HG03159 (cell line): ENCODE results near the gene LPO.

Source experiments
- ATAC-seq: cut with Tn5 transposase; IDR thresholded peaks from one replicate; pipeline ENCODE4 v1.9.1; 2021; ENCODE audit warnings: mild to moderate bottlenecking, moderate library complexity; ENCODE audit not compliant: unreplicated experiment

LPO gene

DNA sequence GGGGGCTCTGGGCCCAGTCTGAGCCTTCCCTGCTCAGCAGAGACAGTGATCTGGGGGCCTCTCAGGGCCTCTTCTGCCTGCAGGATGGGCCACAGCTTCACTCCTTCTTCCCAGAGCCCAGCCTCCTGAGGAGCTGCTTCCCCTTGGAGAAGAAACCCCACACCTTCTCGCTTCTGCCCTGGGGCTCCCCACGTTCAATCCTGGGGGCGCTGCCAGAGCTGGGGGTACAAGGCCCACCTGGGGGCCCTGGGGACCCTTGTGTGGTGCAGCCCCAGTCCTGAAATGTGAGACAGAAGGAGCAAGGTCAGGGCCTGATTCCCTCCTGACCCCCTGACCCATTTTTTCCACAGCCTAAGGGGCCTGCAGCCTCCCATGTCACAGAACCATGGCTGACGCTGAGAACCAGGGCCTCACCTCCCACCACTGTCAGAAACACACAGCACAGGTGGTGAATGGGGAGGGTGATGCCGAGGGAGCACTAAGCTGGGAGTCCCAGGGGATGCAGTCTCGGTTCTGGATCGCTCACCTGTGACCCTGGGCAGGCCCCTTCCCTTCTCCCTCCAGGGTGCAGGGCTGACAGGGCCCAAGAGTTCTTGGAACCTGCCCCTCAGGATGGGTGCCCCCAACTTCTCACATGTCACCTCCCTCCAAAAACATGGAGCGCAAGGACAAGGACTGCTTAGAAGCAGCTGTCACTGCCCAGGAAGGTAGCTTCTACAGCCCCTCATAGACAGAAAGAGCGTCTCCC, 64.0 kb downstream of the LPO start:
- no peak for ATAC-seq

DNA sequence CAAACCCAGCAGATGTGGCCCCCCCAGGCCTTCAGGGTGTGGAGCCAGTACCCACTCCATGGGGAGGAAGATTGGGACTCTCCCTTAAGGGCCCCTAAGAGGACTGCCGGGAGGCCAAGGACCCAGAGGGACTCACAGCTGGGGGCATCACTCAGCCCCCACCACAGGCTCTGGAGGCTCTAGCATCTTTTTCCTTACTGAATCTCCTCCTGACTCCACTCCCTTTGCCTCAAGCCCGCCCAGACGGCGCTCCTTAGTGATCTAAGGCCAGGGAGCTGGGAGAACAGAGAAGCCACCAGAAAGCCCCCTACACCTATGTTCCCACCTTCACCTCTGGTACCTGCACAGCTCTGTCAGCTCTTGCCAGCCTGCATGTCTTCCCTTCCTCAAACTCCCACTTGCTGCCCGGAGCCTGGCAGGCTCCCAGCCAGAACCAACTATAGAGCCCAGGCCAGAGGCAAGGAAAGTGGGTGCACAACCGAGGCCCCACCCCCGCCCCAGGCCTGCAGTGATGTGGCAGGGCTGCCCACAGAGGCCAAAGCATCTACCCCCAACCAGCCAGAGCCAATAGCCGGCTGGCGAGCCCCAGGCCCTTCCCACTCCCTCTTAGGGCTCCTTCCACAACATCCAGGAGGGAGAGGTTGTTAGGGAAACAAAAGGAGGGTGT, 64.7 kb downstream of the LPO start:
- ATAC-seq: no peak

DNA sequence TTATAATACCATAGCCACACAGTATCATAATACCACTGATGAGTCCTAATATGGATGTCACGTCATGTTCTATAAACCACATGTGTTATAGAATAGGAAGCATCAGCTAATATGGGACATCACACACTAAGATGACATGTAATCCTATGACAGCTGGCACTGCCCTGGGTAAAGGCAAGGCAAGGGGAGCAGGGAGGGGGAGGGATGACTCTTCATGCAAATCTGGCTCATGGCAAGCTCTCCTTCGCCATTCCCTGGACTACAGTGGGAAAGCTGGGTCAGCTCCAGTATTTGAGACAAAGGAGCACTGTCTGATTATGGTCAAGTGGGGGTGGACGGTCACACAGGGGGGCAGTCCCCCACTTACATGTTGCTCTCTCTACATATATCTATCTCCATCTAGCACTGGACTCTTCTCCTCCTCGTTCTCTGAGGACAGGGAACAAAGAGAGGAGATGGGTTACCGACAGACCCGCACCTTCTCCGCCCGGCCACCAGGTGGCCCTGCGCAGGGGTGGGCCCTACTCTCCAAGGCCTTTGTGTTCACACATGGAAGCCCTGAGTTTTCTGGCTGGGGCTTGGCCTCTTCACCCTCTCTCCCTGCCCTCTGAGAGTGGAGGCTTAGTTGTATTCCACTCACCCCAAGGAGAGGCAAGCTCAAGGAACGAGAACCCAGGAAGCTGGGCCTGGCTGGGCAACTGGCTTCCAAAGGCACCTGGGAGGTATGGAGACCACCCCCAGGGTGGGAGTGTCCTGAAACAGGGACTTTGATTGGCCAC, 65.8 kb downstream of the LPO start:
- no peak for ATAC-seq

DNA sequence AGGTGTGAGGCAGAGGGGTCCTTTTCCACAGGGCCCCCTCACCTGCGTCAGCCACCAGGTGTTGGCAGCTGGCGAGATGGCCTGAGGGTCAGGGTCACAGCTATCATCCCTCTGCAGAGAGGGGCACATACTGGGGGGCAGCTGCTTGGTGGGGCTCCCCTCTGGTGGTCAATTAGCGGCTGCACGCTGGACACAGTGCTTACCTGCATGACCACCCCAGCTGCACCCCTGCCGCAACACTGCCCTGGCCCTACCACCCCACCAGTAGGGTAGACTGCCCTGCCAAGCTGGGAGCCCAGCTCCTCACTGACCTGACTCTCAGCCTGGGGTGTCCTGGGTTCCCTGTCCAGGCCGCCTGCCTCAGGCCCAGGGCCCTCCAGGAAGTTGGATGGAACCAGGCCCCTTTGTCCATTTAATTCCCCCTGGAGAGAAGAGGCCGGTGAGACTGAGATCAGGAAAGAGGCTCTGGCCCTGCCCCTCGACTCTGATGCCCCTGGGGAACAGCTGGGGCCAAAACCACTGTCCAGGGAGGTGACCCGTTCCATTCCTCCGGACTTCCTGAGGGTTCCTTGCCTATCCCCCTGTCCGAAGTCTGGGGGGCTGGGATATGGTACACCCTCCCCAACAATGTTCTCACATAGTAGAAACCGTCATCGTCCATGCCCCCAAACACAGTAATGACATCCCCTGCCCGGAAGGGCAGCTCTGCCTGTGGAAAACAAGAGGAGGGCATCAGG, 66.5 kb downstream of the LPO start:
- no peak for ATAC-seq

DNA sequence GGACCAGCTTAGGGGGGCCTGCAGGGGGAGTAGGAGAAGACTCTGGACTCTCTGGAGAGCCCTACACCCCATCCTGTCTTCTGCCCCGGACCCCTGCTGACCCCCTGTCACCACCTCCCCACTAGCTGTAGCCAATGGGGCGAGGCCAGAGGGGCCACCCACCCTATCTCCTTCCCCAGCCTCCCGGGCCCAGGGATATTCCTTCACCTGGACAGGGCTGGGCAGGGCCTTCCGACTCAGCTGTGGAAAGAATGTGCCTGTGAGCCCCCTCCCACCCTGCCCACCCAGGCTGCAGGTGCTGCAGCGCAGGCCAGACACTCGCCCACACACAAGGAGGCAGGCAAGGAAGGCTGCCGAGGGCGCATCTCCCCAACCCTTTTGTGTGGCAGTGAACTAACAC, 67.2 kb downstream of the LPO start:
- no peak for ATAC-seq

DNA sequence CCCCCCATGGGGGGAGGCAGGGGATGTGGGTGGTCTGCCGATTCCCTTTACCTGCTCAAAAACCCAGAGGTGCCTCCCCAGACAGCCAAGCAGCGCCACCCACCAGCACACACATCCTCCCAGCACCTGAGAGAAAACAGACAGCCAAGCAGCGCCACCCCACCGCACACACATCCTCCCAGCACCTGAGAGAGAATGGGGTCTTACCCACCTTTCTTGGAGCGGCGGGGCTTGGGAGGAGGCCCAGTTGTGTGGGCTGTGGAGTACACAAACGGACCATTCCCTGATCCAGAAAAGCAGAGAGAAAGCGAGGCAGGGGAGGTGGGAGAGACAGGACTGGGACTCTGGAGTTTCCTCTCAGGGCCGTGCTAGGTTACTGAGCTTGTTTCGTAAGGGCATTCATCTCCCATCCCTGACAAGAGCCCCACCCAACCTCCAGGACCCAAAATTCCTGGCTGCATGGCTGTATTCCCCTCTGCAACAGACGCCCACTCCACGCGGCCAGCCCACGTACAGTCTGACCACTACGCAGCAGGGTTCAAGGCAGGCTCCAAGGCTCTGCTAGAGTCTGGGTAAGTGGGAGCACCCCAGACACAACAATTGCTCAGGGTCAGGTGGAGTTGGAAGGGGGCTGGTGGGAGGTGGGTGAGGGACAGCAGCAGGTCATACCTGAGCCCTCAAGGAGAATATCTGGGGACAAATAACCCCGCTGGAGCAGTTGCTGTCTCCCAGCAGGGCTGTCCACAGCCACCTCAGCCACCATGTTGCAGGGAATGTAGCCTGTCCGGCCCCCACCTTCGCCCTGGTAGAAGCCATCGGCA, 68.0 kb downstream of the LPO start:
- no peak for ATAC-seq

DNA sequence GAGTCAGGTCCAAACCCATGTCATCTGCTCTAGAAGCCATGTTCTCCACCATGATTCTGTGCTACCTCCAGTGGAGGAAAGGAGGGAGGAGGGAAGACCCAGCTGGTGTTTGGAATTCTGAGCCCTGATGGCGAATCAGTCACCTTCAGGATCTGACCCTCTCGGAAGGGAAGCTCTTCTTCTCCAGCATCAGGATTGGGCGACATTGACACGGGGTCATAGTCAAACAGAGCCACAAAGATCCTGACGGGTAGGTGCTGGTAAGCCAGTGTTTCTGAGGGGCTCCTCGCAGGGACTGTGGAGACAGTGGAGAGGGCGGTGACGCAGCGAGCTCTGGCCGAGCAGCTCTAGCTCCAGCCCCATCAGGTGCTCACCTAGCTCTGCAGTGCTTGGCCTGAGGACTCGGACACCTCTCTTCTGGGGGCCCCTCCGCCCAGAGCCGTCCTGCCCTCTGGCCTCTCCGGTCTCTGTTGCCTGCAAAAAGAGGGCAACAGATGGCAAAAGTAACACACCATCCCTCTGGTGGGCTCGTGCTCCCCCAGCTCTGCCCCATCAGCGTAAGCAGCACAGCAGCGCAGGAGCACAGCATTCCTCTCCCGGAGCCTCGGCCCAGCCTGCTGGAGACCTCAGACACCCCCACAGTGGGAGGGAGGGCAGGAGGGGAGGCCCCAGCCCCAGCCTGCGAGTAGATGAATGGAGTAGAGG, 69.2 kb downstream of the LPO start:
- ATAC-seq: no peak

DNA sequence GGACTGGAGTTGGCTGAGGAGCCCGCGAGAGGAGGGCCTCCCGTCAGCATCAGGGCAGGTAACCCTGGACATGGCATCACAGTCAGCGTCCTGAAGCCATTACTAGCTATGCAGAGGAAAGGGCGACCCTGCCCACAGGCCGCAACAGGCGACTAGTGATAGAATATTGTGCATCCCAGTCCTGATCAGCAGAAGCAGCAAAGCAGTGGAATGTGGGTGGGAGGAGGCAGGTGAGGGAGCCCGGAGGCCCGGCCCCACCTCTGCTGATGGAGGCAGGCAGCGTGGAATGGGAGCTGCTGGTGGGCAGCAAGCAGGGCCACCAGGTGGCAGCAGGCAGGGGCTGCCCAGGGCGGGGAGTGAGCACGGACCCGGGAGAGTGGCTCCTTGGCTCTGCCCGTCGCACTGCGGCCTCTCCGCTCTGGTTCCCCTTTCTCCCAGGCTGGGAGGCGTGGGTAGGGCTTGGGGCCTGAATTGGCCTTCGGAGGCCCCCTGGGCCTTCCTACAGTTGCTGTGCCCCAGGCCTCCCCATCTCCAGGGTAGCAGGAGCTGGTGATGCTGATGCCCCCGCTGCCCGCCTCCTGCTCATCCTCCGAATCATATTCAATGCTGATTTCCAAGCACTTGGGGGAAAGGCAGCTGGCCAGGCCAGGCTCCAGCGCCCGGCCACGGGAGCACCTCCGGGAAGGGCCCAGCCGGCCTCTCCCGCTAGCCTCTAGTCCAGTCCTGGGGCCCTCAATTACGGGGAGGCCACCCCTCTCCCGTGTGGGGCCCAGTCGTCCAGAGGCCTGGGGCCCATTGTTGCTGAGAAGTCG, 70.0 kb downstream of the LPO start:
- no peak for ATAC-seq

DNA sequence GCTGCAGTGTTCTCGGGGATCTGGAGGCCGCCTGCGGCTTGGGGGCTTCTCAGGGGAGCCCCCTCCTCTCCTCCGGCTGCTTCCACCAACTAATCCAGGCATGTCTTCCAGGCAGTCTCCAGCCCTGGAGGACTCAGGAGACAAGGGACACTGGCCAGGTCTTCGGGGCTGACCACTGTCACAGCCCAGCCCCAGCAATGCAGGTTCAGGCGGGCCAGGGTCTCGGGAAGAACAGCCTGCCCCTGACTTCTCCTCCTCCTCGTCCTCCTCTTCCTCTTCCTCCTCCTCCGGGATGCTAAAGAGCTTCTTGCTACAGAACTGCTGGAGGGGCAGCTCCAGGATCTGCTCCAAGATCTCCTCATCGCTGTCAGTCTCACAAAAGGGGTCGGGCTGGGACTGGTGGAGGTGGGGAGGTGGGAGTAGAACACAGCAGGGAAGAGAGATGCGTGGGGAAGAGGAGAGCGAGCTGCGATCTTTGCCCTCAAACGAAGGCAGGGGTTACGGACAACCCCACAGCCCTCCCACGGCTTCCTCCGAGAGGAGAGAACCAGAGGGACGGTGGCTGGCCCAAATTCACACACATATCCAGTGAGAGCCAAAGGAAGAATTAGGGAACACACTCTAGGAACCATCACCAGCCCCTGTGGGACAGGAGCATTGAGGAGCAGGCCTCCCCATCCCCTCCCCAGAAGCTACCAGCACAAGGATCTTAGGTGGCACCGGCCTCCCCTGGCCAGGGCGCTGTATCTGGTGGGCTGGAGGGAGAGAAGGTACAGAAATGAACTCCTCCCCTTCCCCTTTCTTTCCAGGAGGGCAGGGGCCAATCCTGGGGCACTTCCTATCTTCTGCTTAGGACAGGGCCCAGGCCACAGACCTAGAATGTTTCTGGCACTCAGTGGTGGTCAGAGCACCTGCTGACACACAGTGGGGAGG, 70.9 kb downstream of the LPO start:
- ATAC-seq: no peak

DNA sequence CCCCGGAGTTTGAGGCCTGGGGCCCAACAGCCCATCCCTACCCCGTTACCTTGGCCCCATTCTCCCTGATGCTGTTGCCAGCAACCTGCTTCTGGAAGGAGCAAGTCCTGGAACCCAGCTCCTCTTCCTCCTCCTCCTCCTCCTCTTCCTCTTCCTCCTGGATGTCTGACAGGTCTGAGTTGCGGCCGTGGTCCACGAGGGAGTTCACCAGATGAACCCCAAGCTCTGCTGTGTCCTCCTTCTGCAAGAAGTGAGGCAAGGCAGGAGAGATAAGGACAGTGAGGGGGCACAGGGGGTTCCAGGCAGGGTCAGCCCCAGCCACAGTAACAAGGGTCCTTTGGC, 71.5 kb downstream of the LPO start:
- no peak for ATAC-seq

DNA sequence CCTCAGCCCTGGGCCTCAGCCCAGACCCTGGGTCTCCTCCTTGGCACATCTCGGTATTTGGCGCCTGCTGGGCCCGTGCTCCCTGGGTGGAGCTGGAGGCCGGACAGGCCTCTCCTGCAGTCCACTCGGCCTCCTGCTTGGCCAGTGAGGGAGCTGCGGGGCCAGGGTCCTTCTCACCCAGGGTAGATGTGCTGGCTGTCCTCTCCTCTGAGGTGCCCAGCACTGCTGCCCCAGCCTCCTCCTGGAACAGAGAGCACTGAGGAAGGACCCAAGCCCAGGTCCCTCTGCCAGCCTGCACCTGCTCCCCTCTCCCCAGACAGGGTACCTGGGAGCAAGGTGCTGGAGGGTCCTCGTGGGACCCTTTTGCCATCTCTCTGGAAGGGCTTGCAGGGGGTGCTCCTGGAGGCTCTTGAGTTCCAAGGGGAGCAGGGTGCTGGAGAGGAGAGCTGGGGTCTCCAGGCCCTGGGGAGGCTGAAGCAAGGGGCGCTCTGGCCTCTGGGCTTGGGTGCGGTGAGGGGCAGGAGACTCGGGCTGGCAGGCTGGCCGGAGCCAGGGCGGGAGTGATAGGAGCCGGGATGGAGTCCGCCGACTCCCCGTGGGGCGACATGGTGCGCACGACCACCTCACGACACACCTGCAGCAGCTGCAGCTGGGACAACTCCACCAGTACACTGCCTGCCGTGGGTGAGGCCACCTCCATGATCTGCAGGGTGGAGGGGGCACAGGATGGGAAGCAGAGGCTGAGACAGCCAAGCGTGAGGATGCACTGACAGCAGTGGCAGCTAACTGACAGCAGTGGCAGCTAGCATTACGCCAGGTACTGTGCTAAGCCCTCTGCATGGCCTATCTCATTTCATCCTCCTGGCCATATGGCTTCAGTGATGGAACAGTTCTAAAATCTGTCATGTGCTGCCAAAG, 72.4 kb downstream of the LPO start:
- ATAC-seq: no peak

DNA sequence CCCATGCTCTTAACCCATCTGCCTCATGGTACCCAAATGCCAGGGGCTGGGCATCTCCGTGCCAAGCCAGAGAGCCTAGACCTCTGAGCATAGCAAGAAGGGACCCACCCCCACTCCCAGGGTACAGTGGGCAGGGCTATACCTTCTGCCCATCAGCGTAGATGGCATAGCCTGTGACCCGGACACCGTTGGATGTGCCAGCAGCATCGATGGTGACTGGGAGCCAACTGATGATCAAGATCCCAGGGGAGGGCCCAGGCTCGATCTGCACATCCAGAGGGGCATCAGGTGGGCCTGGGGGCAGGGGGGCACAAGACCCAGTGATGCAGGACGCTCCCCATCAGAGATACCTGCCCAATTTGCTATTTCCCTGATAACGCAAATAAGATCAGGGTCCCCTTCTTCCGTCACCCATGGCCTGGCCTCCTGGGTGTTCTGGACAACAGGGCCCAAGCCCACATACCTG, 73.1 kb downstream of the LPO start:
- no peak for ATAC-seq

DNA sequence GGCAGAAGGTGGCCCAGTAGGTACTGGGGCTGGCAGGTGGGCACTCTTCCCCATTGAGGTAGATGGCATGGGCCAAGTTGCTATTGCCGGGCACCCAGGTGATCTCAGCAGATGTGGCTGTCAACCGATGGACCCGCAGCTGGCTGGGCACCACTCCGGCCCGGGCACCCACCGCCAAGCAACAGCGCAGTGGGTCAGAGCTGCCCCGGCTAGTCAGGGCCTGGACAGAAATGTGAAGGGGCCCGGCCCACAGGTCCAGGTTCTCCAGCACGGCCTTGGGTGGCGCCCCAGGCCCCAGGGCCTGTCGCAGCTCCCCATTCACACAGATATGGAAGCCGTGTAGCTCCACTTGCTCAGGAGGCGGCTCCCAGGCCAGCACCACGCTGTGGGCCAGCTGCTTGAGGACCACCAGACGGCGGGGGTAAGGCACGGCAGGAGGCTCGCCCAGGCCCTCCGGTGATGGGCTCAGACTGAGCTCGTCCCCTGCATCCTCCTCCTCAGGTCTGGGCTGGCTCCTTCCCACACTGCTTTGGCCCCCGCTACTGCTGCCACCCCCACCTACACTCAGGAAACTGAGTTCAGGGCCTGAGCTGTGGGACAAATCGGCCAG, 73.7 kb downstream of the LPO start:
- ATAC-seq: no peak

DNA sequence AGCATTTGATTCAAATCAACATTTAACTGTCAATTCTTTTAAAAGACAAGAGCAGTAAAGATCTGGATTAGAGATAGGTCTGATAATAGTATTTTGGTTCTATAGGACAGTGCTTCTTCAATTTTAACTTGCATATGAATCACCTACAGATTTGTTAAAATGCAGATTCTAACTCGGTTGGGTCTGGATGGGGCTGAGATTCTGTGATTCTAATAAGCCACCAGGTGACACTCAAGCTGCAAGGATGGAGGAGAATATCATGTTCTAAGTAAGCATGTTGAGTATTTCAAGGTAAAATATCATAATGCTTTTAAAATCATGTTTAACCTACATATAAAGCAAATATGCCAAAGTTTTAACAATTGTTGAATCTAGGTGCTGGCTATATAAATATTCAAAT, 74.4 kb downstream of the LPO start:
- ATAC-seq: no peak

DNA sequence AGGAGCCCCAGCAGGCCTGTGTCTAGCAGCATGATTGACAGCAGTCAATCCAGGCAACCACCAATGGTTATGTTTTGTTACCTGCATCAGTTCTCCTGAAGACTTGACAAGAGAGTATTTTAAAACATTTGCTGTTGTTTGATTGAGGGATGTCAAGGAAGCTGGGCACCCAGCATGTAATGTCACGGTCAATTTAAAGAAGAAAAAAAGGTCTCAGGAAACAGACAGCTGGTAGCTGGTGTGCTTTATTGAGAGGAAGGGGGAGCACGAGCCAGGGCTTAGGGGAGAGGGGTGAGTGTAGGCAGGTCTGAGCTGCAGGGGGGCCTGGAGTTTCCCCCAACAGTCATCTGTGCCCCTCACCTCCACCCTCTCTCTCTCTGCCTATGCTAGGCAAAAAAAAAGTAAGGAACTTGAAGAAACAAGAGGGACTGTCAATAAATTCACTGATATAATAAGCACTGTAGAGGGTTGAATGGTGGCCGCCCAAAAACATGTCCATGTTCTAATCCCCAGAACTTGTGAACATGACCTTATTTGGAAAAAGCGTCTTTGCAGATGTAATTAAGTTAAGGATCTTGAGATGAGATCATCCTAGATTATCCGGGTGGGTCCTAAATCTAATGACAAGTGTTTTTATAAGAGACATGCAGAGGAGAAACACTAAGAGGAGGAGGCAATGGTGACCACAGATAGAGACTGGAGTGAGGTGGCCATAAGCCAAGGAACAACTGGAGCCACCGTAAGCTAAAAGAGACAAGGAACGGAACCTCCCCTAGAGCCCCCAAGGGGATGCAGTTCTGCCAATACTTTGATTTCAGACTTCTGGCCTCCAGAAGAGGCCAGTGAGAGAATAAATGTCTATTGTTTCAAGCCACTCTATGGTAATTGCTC, 75.7 kb downstream of the LPO start:
- ATAC-seq: no peak

DNA sequence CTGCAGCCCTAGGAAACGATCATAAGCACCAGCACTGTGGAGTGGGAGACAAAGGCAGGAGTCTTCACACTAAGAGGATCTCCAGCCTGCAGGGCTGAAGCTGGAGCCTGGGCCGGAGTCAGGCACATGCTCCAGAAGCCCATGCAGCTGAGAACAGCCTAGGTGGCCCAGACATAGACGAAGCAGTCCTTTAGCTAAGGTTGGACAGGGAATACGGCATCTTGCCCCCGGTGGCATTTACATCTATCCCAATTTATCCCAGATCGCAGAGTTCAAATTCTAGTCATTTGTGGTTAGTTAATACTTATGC, 76.3 kb downstream of the LPO start:
- ATAC-seq: no peak
